ENCODE data around the gene FBXL20. TPM values are rescaled to one million over a fixed set of nuclear protein-coding genes. Genes with fewer than 3 reads are reported as not detected.

FBXL20 gene
- total and polyA plus RNA-seq, 2 of the 8 experiments (the other 6 are each of a cell fraction or from before 2014, with no cell fraction given): 5.5 to 11.0 TPM

- Histone ChIP-seq H2BK5ac (ENCODE audit: low read depth, low read length) (no peak overlapping the region), H3K4me3 (ENCODE audit: extremely low read depth in 1 of 4, insufficient read depth in 2 of 4, low read depth in 3 of 4, low read length in 4 of 4) (peak overlapping the region; percentile 81 to 91 (median 86)), H3K27me3 (replicated peaks in 1 of 4; ENCODE audit: control insufficient read depth in 3 of 4, extremely low read depth in 1 of 4, insufficient read depth in 3 of 4, low read length in 3 of 4) (no peaks in the 10 kb centered on the region), H3K4ac (replicated peaks; ENCODE audit: insufficient read length, low read depth, low read length) (no peak overlapping the region), H3K23ac (ENCODE audit: insufficient read length) (no peak overlapping the region), H4K5ac (ENCODE audit: insufficient read length, low read depth, low read length) (no peak overlapping the region), H3K9me3 (ENCODE audit: insufficient read depth in 2 of 2, low read depth in 1 of 2, low read length in 1 of 2) (no peaks in the 10 kb centered on the region), H3K79me1 (ENCODE audit: low read depth, low read length) (peaks cover 3% of the 10 kb centered on the region; the same call in 1 of the 2 replicates), H4K20me1 (replicated peaks in 1 of 2; ENCODE audit: control insufficient read depth in 1 of 2, insufficient read depth in 2 of 2, low read length in 2 of 2) (peaks cover 2 to 4% of the 10 kb centered on the region in 2 experiments), H3K18ac (ENCODE audit: extremely low read depth, low read length) (no peak overlapping the region), H3K4me1 (replicated peaks in 1 of 4; ENCODE audit: control insufficient read depth in 3 of 4, insufficient read depth in 4 of 4, low read length in 3 of 4) (no peaks in the 10 kb centered on the region), H3K9ac (replicated peaks in 1 of 4; ENCODE audit: extremely low read depth in 1 of 4, low read depth in 3 of 4, low read length in 3 of 4) (peak overlapping the region in 2 of 4 experiments; percentile 91 to 95; a peak in 3 of 7 replicates), H3K56ac (replicated peaks; ENCODE audit: insufficient read length, low read depth, low read length) (no peak overlapping the region), H2BK120ac (replicated peaks; ENCODE audit: low read depth, low read length) (no peak overlapping the region), H3K4me2 (ENCODE audit: insufficient read depth in 1 of 2, low read depth in 2 of 2, low read length in 2 of 2) (peak overlapping the region; percentile 94 to 96), H3K36me3 (ENCODE audit: control insufficient read depth in 2 of 4, insufficient read depth in 4 of 4, low read length in 3 of 4) (peaks cover 0 to 8% (median 2%) of the 10 kb centered on the region in 4 experiments; a peak in 3 of 8 replicates), H2BK15ac (ENCODE audit: low read length) (no peak overlapping the region), H2AK5ac (ENCODE audit: low read depth, low read length) (no peak overlapping the region), H2AFZ (ENCODE audit: low read length) (no peak overlapping the region), H3K23me2 (ENCODE audit: low read depth, low read length) (peaks cover 8% of the 10 kb centered on the region; the same call in 1 of the 2 replicates), H4K91ac (replicated peaks; ENCODE audit: insufficient read length, low read length) (no peak overlapping the region), H2BK20ac (ENCODE audit: low read length) (no peak overlapping the region), H3K14ac (ENCODE audit: insufficient read length) (no peak overlapping the region), H3K79me2 (ENCODE audit: control insufficient read depth in 1 of 2, insufficient read depth in 2 of 2, low read length in 2 of 2) (peaks cover 0 to 28% of the 10 kb centered on the region in 2 experiments; a peak in 3 of 4 replicates), H4K8ac (ENCODE audit: extremely low read depth, insufficient read depth, low read length) (no peak overlapping the region), H2BK12ac (ENCODE audit: low read depth, low read length) (no peak overlapping the region), H3K27ac (ENCODE audit: low read depth, low read length) (no peak overlapping the region)
- 3% methylated on average over 24 of the region's 53 CpGs; no CpG with 5 or more reads in 1 of the 2 experiments for WGBS, 2 experiments (ENCODE audit: extremely low coverage in 1 of 2, insufficient coverage in 1 of 2, insufficient read length in 1 of 2, insufficient replicate concordance in 2 of 2, low coverage in 1 of 2, low lambda C conversion rate in 2 of 2, missing lambda C conversion rate in 1 of 2)
- DNase-seq (ENCODE audit: low read depth in 1 of 2, low spot score in 2 of 2) (peak; percentile 73 to 94), FAIRE-seq (peak; percentile 72)
- ChIA-PET CTCF (ENCODE audit: partially characterized antibody) (interaction anchor here (1.6 kb wide), 1 partner anchor 131 kb away, joined by 5 read pairs; no protein-coding TSS in a partner anchor), POLR2A (ENCODE audit: partially characterized antibody) (interaction anchor here (0.6 to 3.6 kb wide), 8 partner anchors 12 to 346 kb away, joined by 3 to 20 read pairs (median 4); partner anchors contain the start of genes CDK12 and MED1)
- TF ChIP-seq EGR1 (IDR thresholded peaks at IDR 0.05; ENCODE audit: borderline replicate concordance, low read depth, low read length) (peak; percentile 98), JUND (IDR thresholded peaks at IDR 0.05; ENCODE audit: low read length) (no peak), ATF2 (IDR thresholded peaks at IDR 0.05; ENCODE audit: low read length) (peak; percentile 72; the same call in 1 of the 2 replicates), SIN3A (conservative IDR thresholded peaks at IDR 0.05 in 1 of 2, IDR thresholded peaks at IDR 0.05 in 1 of 2; ENCODE audit: low read depth in 1 of 2, low read length in 2 of 2) (peak; percentile 98 to 99), KDM5A (IDR thresholded peaks at IDR 0.05; ENCODE audit: low read length) (no peak), CTCF (IDR thresholded peaks at IDR 0.05; ENCODE audit: control extremely low read depth in 1 of 3, insufficient read depth in 1 of 3, low read depth in 1 of 3, low read length in 3 of 3) (no peak), YY1 (IDR thresholded peaks at IDR 0.05; ENCODE audit: low read depth, low read length) (no peak)
These were observed 941 bp upstream of the FBXL20 start for GRCh38 chr17:39402244-39402889.

Data from H1 (cell line).